ENCODE measurements around the gene KY.

Gene KY

GRCh38 chr3:134568790-134569189, 82.0 kb downstream of the KY start:
- peaks cover 7% of the 10 kb centered on the region for H3K36me3 ChIP-seq (replicated peaks; ENCODE audit: low read depth, low read length)
- H3K79me2 ChIP-seq (ENCODE audit: low read length) = no peaks in the 10 kb centered on the region
- H3K9me3 ChIP-seq (ENCODE audit: insufficient read depth, low read length) = no peaks in the 10 kb centered on the region
- no peak overlapping the region for H2AFZ ChIP-seq (ENCODE audit: low read depth, low read length)
- H3K4me2 ChIP-seq (ENCODE audit: low read length) = no peak overlapping the region
- H3K27ac ChIP-seq (ENCODE audit: low read length) = no peak overlapping the region
- no peaks in the 10 kb centered on the region for H4K20me1 ChIP-seq (ENCODE audit: insufficient read depth, low read length)
- TF ChIP-seq CTCF (IDR thresholded peaks at IDR 0.05; ENCODE audit: low read depth, low read length) (no peak), EZH2phosphoT487 (IDR thresholded peaks at IDR 0.05; ENCODE audit: low read depth) (no peak)
- no peak overlapping the region for H3K9ac ChIP-seq (ENCODE audit: low read length)
- no peaks in the 10 kb centered on the region for H3K4me1 ChIP-seq (ENCODE audit: low read length)
- no peak overlapping the region for H3K4me3 ChIP-seq (ENCODE audit: low read length)
- no peaks in the 10 kb centered on the region for H3K27me3 ChIP-seq (ENCODE audit: low read depth, low read length)

GRCh38 chr3:134567605-134568004, 83.2 kb downstream of the KY start:
- H3K4me3 ChIP-seq (ENCODE audit: low read length) = no peak overlapping the region
- no peaks in the 10 kb centered on the region for H3K27me3 ChIP-seq (ENCODE audit: low read depth, low read length)
- H4K20me1 ChIP-seq (ENCODE audit: insufficient read depth, low read length) = no peaks in the 10 kb centered on the region
- H3K9ac ChIP-seq (ENCODE audit: low read length) = no peak overlapping the region
- no peak for TF ChIP-seq CTCF (IDR thresholded peaks at IDR 0.05; ENCODE audit: low read depth, low read length)
- TF ChIP-seq EZH2phosphoT487 (IDR thresholded peaks at IDR 0.05; ENCODE audit: low read depth) = no peak
- no peaks in the 10 kb centered on the region for H3K4me1 ChIP-seq (ENCODE audit: low read length)
- no peak overlapping the region for H2AFZ ChIP-seq (ENCODE audit: low read depth, low read length)
- H3K79me2 ChIP-seq (ENCODE audit: low read length) = no peaks in the 10 kb centered on the region
- H3K36me3 ChIP-seq (replicated peaks; ENCODE audit: low read depth, low read length) = peaks cover 7% of the 10 kb centered on the region
- no peak overlapping the region for H3K4me2 ChIP-seq (ENCODE audit: low read length)
- H3K27ac ChIP-seq (ENCODE audit: low read length) = no peak overlapping the region
- H3K9me3 ChIP-seq (ENCODE audit: insufficient read depth, low read length) = no peaks in the 10 kb centered on the region

GRCh38 chr3:134564991-134565390, 85.8 kb downstream of the KY start:
- no peak overlapping the region for H3K4me3 ChIP-seq (ENCODE audit: low read length)
- no peak overlapping the region for H3K27ac ChIP-seq (ENCODE audit: low read length)
- H2AFZ ChIP-seq (ENCODE audit: low read depth, low read length) = no peak overlapping the region
- H3K79me2 ChIP-seq (ENCODE audit: low read length) = no peaks in the 10 kb centered on the region
- no peaks in the 10 kb centered on the region for H4K20me1 ChIP-seq (ENCODE audit: insufficient read depth, low read length)
- H3K9me3 ChIP-seq (ENCODE audit: insufficient read depth, low read length) = no peaks in the 10 kb centered on the region
- H3K4me2 ChIP-seq (ENCODE audit: low read length) = no peak overlapping the region
- no peaks in the 10 kb centered on the region for H3K27me3 ChIP-seq (ENCODE audit: low read depth, low read length)
- H3K4me1 ChIP-seq (ENCODE audit: low read length) = no peaks in the 10 kb centered on the region
- H3K36me3 ChIP-seq (replicated peaks; ENCODE audit: low read depth, low read length) = peaks cover 12% of the 10 kb centered on the region
- TF ChIP-seq CTCF (IDR thresholded peaks at IDR 0.05; ENCODE audit: low read depth, low read length) (no peak), EZH2phosphoT487 (IDR thresholded peaks at IDR 0.05; ENCODE audit: low read depth) (no peak)
- no peak overlapping the region for H3K9ac ChIP-seq (ENCODE audit: low read length)

DNA sequence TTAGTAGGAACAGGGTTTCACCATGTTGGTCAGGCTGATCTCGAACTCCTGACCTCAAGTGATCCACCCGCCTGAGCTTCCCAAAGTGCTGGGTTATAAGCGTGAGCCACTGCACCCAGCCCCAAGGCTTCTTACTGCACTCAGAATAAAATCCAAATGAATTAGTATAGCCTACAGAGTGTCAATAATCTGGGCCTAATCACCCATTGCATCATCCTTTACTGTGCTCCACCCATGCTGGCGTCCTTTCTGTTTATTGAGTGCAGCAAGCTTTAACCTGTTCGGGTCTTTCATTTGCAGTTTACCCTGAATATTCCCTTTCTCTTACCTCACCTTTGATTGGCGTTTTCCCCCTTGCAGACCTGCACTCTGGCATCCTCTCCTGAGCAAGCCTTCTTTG, 87.2 kb downstream of the KY start:
- Histone ChIP-seq H3K27me3 (ENCODE audit: low read depth, low read length) (no peaks in the 10 kb centered on the region), H3K9me3 (ENCODE audit: insufficient read depth, low read length) (no peaks in the 10 kb centered on the region), H3K27ac (ENCODE audit: low read length) (no peak overlapping the region), H3K4me1 (ENCODE audit: low read length) (no peaks in the 10 kb centered on the region), H3K36me3 (replicated peaks; ENCODE audit: low read depth, low read length) (peaks cover 12% of the 10 kb centered on the region), H2AFZ (ENCODE audit: low read depth, low read length) (no peak overlapping the region), H3K4me3 (ENCODE audit: low read length) (no peak overlapping the region), H3K4me2 (ENCODE audit: low read length) (no peak overlapping the region), H3K79me2 (ENCODE audit: low read length) (no peaks in the 10 kb centered on the region), H3K9ac (ENCODE audit: low read length) (no peak overlapping the region), H4K20me1 (ENCODE audit: insufficient read depth, low read length) (no peaks in the 10 kb centered on the region)
- no peak for TF ChIP-seq CTCF (IDR thresholded peaks at IDR 0.05; ENCODE audit: low read depth, low read length)
- no peak for TF ChIP-seq EZH2phosphoT487 (IDR thresholded peaks at IDR 0.05; ENCODE audit: low read depth)

All from OCI-LY3 (cell line).